ENCODE measurements around the gene MMP17.
A peak's percentile ranks its signal among the peaks of the same experiment; 100 is the strongest.

Gene MMP17

DNA sequence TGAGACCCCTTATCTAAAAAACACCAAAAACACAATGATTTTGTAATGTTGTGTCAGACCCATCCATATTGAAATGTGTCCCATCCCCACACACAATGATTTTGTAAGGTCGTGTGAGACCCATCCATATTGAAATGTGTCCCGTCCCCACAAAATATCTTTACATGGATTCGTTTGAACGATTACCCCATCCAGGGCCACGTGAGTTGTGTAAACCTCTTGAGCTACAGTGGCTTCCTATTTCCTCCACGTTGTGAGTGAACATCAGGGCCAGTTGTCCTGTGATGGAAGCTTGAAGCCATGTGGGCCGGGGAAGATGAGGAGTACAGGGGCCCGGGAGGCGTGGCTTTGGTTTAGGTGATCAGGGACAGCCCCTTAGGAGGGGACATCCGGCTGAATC lies 39.3 kb downstream of the MMP17 start:
- Histone ChIP-seq H3K9me3 (ENCODE audit: control insufficient read depth, insufficient read depth, low read depth, low read length) (no peaks in the 10 kb centered on the region), H3K4me1 (ENCODE audit: control insufficient read depth, insufficient read depth, low read length) (no peaks in the 10 kb centered on the region), H3K4me3 (ENCODE audit: low read depth, low read length) (no peak overlapping the region), H3K36me3 (ENCODE audit: control insufficient read depth in 2 of 2, insufficient read depth in 1 of 2, low read length in 2 of 2) (no peaks in the 10 kb centered on the region), H3K27ac (ENCODE audit: extremely low read depth, low read depth, low read length) (no peak overlapping the region)
- CTCF ChIA-PET, result no interaction called here
- POLR2A ChIA-PET, result interaction anchor here (0.7 kb wide), 1 partner anchor 15 kb away, joined by 4 read pairs; no protein-coding TSS in a partner anchor
- no peak for TF ChIP-seq ZXDB (tag by site-specific recombination; IDR thresholded peaks at IDR 0.05)
- no peak for TF ChIP-seq YY1 (tag by site-specific recombination; IDR thresholded peaks at IDR 0.05)
- no peak for TF ChIP-seq ZNF843 (tag by site-specific recombination; IDR thresholded peaks at IDR 0.05)
- TF ChIP-seq ZNF791 (tag by site-specific recombination; IDR thresholded peaks at IDR 0.05), result no peak
- TF ChIP-seq ZNF24 (tag by site-specific recombination; IDR thresholded peaks at IDR 0.05), result no peak
- no peak for TF ChIP-seq KLF16 (tag by site-specific recombination; IDR thresholded peaks at IDR 0.05)
- TF ChIP-seq, protein P1, sequence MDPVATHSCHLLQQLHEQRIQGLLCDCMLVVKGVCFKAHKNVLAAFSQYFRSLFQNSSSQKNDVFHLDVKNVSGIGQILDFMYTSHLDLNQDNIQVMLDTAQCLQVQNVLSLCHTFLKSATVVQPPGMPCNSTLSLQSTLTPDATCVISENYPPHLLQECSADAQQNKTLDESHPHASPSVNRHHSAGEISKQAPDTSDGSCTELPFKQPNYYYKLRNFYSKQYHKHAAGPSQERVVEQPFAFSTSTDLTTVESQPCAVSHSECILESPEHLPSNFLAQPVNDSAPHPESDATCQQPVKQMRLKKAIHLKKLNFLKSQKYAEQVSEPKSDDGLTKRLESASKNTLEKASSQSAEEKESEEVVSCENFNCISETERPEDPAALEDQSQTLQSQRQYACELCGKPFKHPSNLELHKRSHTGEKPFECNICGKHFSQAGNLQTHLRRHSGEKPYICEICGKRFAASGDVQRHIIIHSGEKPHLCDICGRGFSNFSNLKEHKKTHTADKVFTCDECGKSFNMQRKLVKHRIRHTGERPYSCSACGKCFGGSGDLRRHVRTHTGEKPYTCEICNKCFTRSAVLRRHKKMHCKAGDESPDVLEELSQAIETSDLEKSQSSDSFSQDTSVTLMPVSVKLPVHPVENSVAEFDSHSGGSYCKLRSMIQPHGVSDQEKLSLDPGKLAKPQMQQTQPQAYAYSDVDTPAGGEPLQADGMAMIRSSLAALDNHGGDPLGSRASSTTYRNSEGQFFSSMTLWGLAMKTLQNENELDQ (tag by site-specific recombination; IDR thresholded peaks at IDR 0.05; ENCODE audit: low read depth), result no peak
- TF ChIP-seq HOXC10 (CRISPR knock-in tag; IDR thresholded peaks at IDR 0.05), result no peak
- TF ChIP-seq ZNF184 (tag by site-specific recombination; IDR thresholded peaks at IDR 0.05), result no peak
- TF ChIP-seq ZNF221 (tag by site-specific recombination; IDR thresholded peaks at IDR 0.05; ENCODE audit: borderline replicate concordance), result no peak
- TF ChIP-seq, protein P2, sequence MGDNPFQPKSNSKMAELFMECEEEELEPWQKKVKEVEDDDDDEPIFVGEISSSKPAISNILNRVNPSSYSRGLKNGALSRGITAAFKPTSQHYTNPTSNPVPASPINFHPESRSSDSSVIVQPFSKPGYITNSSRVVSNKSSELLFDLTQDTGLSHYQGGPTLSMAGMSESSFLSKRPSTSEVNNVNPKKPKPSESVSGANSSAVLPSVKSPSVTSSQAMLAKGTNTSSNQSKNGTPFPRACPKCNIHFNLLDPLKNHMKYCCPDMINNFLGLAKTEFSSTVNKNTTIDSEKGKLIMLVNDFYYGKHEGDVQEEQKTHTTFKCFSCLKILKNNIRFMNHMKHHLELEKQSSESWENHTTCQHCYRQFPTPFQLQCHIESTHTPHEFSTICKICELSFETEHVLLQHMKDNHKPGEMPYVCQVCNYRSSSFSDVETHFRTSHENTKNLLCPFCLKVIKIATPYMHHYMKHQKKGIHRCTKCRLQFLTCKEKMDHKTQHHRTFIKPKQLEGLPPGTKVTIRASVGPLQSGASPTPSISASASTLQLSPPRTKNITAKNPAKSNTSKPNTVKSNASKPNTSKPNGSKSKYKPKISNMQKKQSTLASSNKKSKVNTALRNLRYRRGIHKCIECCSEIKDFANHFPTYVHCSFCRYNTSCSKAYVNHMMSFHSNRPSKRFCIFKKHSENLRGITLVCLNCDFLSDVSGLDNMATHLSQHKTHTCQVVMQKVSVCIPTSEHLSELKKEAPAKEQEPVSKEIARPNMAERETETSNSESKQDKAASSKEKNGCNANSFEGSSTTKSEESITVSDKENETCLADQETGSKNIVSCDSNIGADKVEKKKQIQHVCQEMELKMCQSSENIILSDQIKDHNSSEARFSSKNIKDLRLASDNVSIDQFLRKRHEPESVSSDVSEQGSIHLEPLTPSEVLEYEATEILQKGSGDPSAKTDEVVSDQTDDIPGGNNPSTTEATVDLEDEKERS (tag by site-specific recombination; IDR thresholded peaks at IDR 0.05), result no peak
- TF ChIP-seq, protein P3, sequence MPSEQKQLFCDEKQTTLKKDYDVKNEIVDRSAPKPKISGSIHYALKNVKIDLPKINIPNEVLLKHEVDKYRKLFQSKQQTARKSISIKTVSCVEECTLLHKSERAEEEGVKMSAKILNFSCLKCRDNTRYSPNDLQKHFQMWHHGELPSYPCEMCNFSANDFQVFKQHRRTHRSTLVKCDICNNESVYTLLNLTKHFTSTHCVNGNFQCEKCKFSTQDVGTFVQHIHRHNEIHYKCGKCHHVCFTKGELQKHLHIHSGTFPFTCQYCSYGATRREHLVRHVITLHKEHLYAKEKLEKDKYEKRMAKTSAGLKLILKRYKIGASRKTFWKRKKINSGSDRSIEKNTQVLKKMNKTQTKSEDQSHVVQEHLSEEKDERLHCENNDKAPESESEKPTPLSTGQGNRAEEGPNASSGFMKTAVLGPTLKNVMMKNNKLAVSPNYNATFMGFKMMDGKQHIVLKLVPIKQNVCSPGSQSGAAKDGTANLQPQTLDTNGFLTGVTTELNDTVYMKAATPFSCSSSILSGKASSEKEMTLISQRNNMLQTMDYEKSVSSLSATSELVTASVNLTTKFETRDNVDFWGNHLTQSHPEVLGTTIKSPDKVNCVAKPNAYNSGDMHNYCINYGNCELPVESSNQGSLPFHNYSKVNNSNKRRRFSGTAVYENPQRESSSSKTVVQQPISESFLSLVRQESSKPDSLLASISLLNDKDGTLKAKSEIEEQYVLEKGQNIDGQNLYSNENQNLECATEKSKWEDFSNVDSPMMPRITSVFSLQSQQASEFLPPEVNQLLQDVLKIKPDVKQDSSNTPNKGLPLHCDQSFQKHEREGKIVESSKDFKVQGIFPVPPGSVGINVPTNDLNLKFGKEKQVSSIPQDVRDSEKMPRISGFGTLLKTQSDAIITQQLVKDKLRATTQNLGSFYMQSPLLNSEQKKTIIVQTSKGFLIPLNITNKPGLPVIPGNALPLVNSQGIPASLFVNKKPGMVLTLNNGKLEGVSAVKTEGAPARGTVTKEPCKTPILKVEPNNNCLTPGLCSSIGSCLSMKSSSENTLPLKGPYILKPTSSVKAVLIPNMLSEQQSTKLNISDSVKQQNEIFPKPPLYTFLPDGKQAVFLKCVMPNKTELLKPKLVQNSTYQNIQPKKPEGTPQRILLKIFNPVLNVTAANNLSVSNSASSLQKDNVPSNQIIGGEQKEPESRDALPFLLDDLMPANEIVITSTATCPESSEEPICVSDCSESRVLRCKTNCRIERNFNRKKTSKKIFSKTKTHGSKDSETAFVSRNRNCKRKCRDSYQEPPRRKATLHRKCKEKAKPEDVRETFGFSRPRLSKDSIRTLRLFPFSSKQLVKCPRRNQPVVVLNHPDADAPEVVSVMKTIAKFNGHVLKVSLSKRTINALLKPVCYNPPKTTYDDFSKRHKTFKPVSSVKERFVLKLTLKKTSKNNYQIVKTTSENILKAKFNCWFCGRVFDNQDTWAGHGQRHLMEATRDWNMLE (tag by site-specific recombination; conservative IDR thresholded peaks at IDR 0.05; ENCODE audit: low read depth), result no peak

DNA sequence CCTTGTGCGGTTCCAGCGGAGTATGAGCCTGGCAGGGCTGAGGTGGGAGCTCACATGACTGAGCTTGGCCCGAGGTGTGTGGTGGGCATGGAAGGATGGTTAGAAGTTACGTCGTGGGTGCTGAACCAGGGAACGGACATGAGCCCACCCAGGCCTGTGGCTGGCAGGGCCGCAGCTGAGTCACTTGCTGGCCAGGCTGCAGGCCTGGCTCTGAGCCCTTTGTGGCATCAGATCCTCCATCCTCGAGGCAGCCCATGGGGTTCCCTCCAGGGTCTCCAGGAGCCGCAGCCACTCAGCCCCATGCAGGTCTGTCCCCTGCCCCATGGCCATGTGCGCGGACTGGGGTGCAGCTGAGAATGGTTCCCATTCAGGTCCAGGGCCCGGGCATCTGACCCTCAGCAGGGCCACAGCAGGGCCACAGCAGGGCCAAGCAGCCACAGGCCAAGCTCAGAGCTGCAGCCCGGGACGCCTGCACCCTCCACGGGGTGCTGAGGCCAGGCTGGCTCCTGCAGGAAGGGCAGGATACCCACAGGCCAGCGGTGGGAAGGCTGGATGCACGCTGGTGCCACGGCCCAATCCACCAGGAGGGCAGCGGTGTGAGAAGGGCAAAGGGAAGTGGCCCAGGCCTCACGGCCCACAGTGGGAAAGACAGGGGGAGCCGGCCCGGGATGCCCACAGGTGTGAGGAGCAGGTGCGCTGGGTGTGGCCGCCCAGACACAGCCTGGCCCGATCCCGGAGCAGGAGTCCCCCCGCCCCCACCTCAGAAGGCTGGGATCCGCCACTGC lies 39.9 kb downstream of the MMP17 start:
- TF ChIP-seq EGR2 (tag by site-specific recombination; IDR thresholded peaks at IDR 0.05; ENCODE audit: low read depth) (peak; percentile 55; the same call in 1 of the 2 replicates), ZIC2 (tag by site-specific recombination; IDR thresholded peaks at IDR 0.05) (peak; percentile 44; the same call in 1 of the 2 replicates), ZNF354C (tag by site-specific recombination; IDR thresholded peaks at IDR 0.05; ENCODE audit: borderline replicate concordance, low read depth) (no peak), ZFHX2 (tag by site-specific recombination; conservative IDR thresholded peaks at IDR 0.05) (peak; percentile 48), ZNF560 (tag by site-specific recombination; IDR thresholded peaks at IDR 0.05; ENCODE audit: borderline replicate concordance) (no peak)
- no peak overlapping the region for H3K27ac ChIP-seq (ENCODE audit: extremely low read depth, low read depth, low read length)
- no peak overlapping the region for H3K4me3 ChIP-seq (ENCODE audit: low read depth, low read length)
- POLR2A ChIA-PET, result no interaction called here
- no peaks in the 10 kb centered on the region for H3K4me1 ChIP-seq (ENCODE audit: control insufficient read depth, insufficient read depth, low read length)
- no peaks in the 10 kb centered on the region for H3K9me3 ChIP-seq (ENCODE audit: control insufficient read depth, insufficient read depth, low read depth, low read length)
- H3K36me3 ChIP-seq (ENCODE audit: control insufficient read depth in 2 of 2, insufficient read depth in 1 of 2, low read length in 2 of 2), result no peaks in the 10 kb centered on the region
- CTCF ChIA-PET, result no interaction called here
